SKM-1 (cell line): Measurements from ENCODE around the gene MBD5.

ENCODE experiments used
- DNase-seq: peaks from one replicate; lab custom pipeline; 2025; ENCODE audit not compliant: unreplicated experiment; lab: John Stamatoyannopoulos, UW

The MBD5 gene

GRCh38 chr2:148022882-148023281 is 2.0 kb downstream of the MBD5 start:
- DNase-seq, result no peak

- no peak for DNase-seq
These were observed 3.0 kb downstream of the MBD5 start for GRCh38 chr2:148023861-148024260.

- DNase-seq, result no peak
These were observed 5.7 kb downstream of the MBD5 start for GRCh38 chr2:148026573-148026972.

- DNase-seq, result no peak
These were observed 6.9 kb downstream of the MBD5 start for GRCh38 chr2:148027822-148028221.

- no peak for DNase-seq
These were observed 7.9 kb downstream of the MBD5 start for GRCh38 chr2:148028781-148029180.

- DNase-seq, result no peak
These were observed 10.3 kb downstream of the MBD5 start for GRCh38 chr2:148031152-148031551.

GRCh38 chr2:148032215-148032614 is 11.3 kb downstream of the MBD5 start:
- DNase-seq, result no peak

GRCh38 chr2:148039783-148040182 is 18.9 kb downstream of the MBD5 start:
- no peak for DNase-seq

GRCh38 chr2:148042219-148042618 is 21.3 kb downstream of the MBD5 start:
- DNase-seq, result no peak

GRCh38 chr2:148044322-148044721 is 23.4 kb downstream of the MBD5 start:
- DNase-seq, result no peak

GRCh38 chr2:148046802-148047201 is 25.9 kb downstream of the MBD5 start:
- no peak for DNase-seq

GRCh38 chr2:148048475-148049221 is 27.8 kb downstream of the MBD5 start:
- DNase-seq, result no peak

- DNase-seq, result no peak
These were observed 28.4 kb downstream of the MBD5 start for GRCh38 chr2:148049284-148049683.

GRCh38 chr2:148052687-148053086 is 31.8 kb downstream of the MBD5 start:
- DNase-seq, result no peak

- no peak for DNase-seq
These were observed 37.8 kb downstream of the MBD5 start for GRCh38 chr2:148058641-148059040.

GRCh38 chr2:148063633-148064032 is 42.7 kb downstream of the MBD5 start:
- no peak for DNase-seq

- no peak for DNase-seq
These were observed 45.0 kb downstream of the MBD5 start for GRCh38 chr2:148065936-148066335.

- no peak for DNase-seq
These were observed 46.9 kb downstream of the MBD5 start for GRCh38 chr2:148067801-148068200.

- DNase-seq, result no peak
These were observed 50.5 kb downstream of the MBD5 start for GRCh38 chr2:148071351-148071750.

- DNase-seq, result no peak
These were observed 75.1 kb downstream of the MBD5 start for GRCh38 chr2:148096012-148096411.

GRCh38 chr2:148102641-148103040 is 81.8 kb downstream of the MBD5 start:
- no peak for DNase-seq

- DNase-seq, result no peak
These were observed 83.1 kb downstream of the MBD5 start for GRCh38 chr2:148103946-148104345.

- no peak for DNase-seq
These were observed 85.4 kb downstream of the MBD5 start for GRCh38 chr2:148106331-148106730.
